Stimulated activated naive CD8-positive, alpha-beta T cell treated with anti-CD3 and anti-CD28 coated beads, Interleukin-15, amount 100 ng/mL, for 72 hours (primary cell): Measurements from ENCODE around the gene BHLHE41.

ENCODE experiments used
- ATAC-seq: fragments of 150-1000 bp; cut with Tn5 transposase; 2 replicates; pipeline ENCODE4 v1.10.0; 2021; ENCODE audit warnings: mild to moderate bottlenecking, moderate library complexity
- DNase-seq, 2 donors: peaks; one replicate each; pipeline ENCODE4 v3.0.0; 2021 to 2022
- H3K27ac Mint-ChIP-seq, 2 donors: one replicate each; pipeline ENCODE4 v1.8.0; 2022; ENCODE audit warnings: mild to moderate bottlenecking in 2 of 2, mixed read lengths in 2 of 2, moderate library complexity in 2 of 2
- H3K27me3 Mint-ChIP-seq: one replicate; pipeline ENCODE4 v1.8.0; 2022; ENCODE audit warnings: mixed read lengths
- H3K4me1 Mint-ChIP-seq: one replicate; pipeline ENCODE4 v1.8.0; 2022; ENCODE audit warnings: mild to moderate bottlenecking, mixed read lengths
- H3K4me3 Mint-ChIP-seq, 2 donors: one replicate each; pipeline ENCODE4 v1.8.0; 2022; ENCODE audit warnings: mild to moderate bottlenecking in 2 of 2, mixed read lengths in 2 of 2, moderate library complexity in 1 of 2
- H3K9me3 Mint-ChIP-seq, 2 donors: one replicate each; pipeline ENCODE4 v1.8.0; 2022; ENCODE audit warnings: mixed read lengths in 2 of 2

Gene BHLHE41

DNA sequence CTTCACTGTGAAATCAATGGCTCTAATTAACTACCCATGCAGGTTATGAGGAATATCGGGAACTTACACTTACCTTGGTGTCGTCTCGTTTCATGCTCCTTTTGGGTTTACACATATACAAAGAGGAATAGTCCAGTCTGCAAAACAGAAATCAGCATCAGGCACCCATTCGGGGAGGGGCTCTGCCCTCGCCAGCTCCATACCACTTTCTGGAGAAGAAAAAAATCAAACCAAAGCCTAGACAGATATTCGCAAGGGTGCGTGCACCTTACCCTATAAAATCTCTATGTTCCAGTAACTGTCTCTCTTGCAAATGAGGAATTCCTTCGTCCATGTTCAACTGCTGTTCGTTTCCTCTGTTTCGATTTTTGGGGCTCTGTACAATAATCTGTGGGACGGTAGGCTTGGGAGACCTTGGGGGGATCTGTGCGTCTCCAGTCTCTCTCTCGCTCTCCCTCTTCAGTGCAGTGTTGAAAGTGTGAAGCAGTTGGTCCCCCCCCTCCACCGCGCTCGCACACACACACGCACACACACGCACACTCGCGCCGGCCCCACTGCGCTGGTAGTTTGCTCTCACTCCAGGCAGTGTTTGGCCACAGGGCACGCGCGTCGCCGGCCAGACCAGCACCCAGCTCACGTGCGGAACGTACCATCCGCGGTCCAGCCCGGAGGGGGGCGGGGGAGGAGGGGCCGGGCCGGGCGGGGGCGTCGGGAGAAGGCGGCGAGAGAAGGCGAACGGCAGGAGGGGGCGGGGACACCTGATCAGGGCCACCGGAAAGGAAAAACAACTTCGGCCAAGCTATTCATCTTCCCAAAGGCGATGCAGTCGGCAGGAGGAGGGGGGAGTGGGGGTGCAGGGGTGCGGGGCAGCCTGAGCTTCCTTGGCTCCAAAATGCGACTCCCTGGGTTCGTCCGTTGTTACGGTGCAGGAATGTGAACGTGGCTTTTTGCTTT is at the start of gene BHLHE41:
Gene BHLHE41, minus strand, starts transcription at position 592 of the 954 bp plus-strand sequence. Its CDS starts 258 bp downstream, at position 334.
- DNase-seq (no peak), ATAC-seq (no peak)
- Mint-ChIP-seq H3K27me3 (peaks cover 99% of the 10 kb centered on the region), H3K27ac (peak within 1 kb of the TSS in 1 of 2 donors; percentile 72), H3K4me3 (peak within 1 kb of the TSS; percentile 87 to 93), H3K4me1 (peaks cover 39% of the 10 kb centered on the region), H3K9me3 (no peaks in the 10 kb centered on the region)

DNA sequence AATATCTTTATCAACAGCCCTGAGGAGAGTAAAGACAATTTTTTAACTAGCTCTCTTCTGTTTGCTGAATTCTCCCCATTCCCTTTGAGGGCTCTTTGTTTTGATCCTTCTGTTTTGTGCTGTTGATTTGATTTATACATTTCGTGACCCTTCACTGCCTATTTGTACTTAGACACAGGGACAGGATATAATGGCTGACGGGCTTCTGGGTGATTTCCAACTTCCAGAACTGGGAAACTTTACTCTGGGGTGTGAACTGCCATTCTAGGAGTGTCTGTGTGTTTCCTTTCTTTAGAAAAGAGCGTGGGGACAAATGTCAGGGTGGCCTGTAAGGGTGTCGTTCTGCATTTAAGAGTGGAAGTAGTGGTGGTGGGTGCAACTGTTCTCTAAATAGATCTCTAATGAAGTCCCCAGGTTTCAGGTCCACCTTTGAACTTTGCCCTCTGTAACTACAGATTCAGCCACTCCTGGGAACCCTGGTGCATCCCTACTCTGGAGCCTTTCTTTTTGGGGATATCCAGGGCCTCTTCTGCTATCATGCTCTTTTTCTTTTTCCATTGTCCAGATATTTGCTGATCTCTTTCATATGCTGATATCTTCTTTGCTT is 48.2 kb upstream of the BHLHE41 start:
- ATAC-seq = no peak
- DNase-seq = no peak
- Mint-ChIP-seq H3K27me3 (peaks cover 17% of the 10 kb centered on the region), H3K27ac (no peak overlapping the region), H3K4me1 (no peaks in the 10 kb centered on the region), H3K4me3 (no peak overlapping the region), H3K9me3 (no peaks in the 10 kb centered on the region)

DNA sequence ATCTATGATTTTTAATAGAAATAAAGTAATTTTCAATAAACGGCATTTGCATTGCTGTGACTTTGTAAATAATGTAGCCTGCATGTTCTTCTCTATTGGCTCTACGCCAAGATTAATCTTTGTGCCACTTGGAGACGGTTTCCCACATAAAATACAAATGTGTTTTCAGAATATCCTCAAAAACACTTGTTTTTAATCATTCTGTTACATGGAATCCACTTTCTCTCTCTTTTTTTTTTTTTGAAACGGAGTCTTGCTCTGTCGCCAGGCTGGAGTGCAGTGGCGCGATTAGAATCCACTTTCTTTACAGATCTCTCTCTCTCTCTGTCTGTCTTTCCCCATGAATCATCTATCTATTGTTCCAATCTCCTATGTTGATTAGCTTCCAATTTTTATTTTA is 47.7 kb upstream of the BHLHE41 start:
- no peaks in the 10 kb centered on the region for H3K9me3 Mint-ChIP-seq
- DNase-seq (no peak), ATAC-seq (no peak)
- H3K27me3 Mint-ChIP-seq = peaks cover 22% of the 10 kb centered on the region
- no peak overlapping the region for H3K27ac Mint-ChIP-seq
- H3K4me3 Mint-ChIP-seq = no peak overlapping the region
- H3K4me1 Mint-ChIP-seq = no peaks in the 10 kb centered on the region

DNA sequence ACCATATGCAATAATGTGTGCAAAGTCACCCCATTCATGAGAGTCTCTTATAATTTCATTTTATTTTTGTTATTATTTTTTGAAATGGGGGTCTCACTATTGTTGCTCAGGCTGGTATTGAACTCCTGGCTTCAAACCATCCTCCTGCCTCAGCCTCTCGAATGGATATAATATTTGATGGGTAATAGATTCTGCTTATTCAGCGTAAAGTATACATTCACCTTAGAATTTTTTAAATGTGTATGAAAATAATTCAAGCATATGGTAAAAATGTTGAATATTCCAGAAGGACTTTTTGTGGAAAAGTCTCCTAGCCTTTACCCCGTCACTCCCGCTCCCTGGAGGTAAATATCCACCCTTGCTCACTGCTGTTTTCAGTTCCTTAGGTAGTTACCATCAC is 47.2 kb upstream of the BHLHE41 start:
- DNase-seq (no peak), ATAC-seq (no peak)
- Mint-ChIP-seq H3K27me3 (peaks cover 22% of the 10 kb centered on the region), H3K4me3 (no peak overlapping the region), H3K4me1 (no peaks in the 10 kb centered on the region), H3K27ac (no peak overlapping the region), H3K9me3 (no peaks in the 10 kb centered on the region)

DNA sequence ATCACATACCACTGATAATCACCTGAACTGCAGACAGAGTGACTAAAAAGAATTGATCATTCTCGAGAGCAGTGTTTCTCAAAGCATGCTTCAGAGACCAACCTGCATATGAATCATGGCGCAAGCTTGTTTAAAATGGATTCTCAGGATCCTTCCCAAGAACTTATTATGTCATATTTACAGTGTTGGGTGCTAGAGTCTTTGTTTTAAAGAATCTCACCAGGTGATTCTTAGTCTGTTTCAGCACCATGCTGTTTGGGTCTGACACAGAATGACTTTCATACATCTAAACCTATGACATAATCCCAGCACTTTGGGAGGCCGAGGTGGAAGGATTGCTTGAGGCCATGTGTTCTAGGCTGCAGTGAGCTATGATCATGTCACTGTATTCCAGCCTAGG is 39.3 kb upstream of the BHLHE41 start:
- DNase-seq (no peak), ATAC-seq (no peak)
- Mint-ChIP-seq H3K27me3 (peaks cover 42% of the 10 kb centered on the region), H3K4me3 (no peak overlapping the region), H3K4me1 (no peaks in the 10 kb centered on the region), H3K27ac (peak overlapping the region in 1 of 2 donors; percentile 4), H3K9me3 (no peaks in the 10 kb centered on the region)

DNA sequence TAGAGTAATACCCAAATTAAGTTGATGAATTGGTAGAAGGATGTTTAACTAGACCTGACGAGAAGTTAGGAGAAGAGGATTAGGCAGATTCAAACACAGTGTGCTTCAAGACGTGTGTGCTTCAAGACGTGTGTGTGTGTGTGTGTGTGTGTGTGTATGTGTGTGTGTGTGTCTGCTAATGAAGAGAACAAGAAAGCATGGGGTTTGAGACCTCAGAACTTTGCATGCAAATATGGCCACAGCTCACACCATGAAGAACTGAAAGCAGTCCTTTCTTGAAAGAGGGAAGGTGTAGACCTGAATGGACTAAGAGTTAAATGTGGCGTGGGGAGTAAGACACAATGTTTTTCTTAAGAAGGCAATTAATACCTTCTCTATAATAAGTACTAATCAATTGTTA is 38.1 kb upstream of the BHLHE41 start:
- no peaks in the 10 kb centered on the region for H3K4me1 Mint-ChIP-seq
- H3K9me3 Mint-ChIP-seq = no peaks in the 10 kb centered on the region
- no peak overlapping the region for H3K4me3 Mint-ChIP-seq
- H3K27ac Mint-ChIP-seq = no peak overlapping the region
- DNase-seq (no peak), ATAC-seq (no peak)
- peaks cover 36% of the 10 kb centered on the region for H3K27me3 Mint-ChIP-seq

DNA sequence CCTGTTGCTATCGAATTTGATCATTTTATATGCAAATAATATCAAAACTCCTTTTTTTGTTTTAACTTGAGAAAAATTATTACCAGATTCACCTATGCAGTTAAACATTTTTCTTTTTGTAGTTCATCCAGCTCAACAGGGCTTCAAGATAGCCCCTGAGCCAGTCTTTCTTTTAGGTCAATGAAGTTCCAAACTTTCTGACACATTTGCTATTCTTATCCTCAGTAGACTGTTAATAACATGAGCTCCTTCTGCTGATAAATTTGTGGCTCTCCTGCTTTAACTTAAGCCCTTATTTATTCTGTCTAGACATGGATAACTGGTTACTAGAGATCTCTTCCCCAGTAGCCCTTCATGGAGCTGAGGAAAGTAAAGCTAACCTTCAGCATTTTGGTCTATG is 37.3 kb upstream of the BHLHE41 start:
- H3K4me3 Mint-ChIP-seq = no peak overlapping the region
- peaks cover 32% of the 10 kb centered on the region for H3K27me3 Mint-ChIP-seq
- no peak overlapping the region for H3K27ac Mint-ChIP-seq
- H3K4me1 Mint-ChIP-seq = no peaks in the 10 kb centered on the region
- ATAC-seq = no peak
- no peak for DNase-seq
- H3K9me3 Mint-ChIP-seq = no peaks in the 10 kb centered on the region

DNA sequence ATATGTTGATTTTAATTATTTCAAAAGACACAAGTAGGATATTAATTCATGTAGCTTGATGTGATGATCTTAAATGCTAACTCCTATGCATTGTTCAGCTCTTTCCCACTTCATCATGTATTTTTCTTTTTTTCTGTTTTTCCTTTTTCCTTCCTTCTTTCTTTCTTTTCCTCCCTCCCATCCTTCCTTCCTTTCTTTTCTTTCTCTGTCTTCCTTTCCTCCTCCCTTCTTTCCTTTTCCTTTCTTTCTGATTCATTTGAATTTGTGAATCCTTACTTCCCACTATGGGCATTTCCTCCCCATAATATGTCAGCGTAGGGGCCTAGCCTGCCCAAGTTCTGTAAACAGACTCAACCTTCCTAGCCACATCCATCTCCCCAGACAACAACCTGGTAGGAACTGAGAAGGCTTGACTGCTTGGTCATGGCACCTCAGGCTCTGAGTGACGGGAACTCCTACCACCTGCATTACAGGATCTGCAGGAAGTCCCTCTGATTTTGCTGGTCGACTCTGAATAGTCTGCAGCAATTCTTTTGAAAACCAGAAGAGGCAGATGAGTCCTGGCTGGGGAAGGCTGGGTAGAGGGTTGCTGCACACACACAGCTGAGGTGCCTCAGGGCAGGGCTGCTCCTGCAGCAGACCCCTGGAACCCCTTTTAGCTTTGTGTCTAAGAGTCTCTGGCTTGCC is 33.4 kb upstream of the BHLHE41 start:
- Mint-ChIP-seq H3K27me3 (peaks cover 32% of the 10 kb centered on the region), H3K9me3 (no peaks in the 10 kb centered on the region), H3K27ac (no peak overlapping the region), H3K4me3 (no peak overlapping the region), H3K4me1 (no peaks in the 10 kb centered on the region)
- no peak for DNase-seq
- ATAC-seq = peak; percentile 20

DNA sequence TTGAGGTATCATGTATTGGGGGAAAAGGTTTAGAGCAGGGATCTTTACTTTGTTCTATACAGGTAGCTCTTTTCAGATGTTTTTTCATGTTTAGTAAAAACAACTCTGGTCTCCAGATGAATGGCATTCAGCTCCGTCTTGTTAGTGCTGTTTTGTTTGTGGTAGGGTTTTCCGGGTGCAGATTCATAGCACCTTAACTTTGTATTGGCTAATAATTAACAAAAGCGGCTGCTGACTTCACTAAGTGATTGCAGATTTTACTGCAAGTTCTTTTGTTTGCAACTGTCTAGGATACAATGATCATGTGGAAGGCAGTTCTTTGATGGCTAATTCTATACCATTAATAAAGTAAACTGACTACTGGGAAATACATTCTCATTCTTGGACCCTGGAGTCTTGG is 32.2 kb upstream of the BHLHE41 start:
- no peak for DNase-seq
- no peak overlapping the region for H3K4me3 Mint-ChIP-seq
- H3K27ac Mint-ChIP-seq = no peak overlapping the region
- H3K27me3 Mint-ChIP-seq = peaks cover 23% of the 10 kb centered on the region
- no peaks in the 10 kb centered on the region for H3K4me1 Mint-ChIP-seq
- no peak for ATAC-seq
- H3K9me3 Mint-ChIP-seq = no peaks in the 10 kb centered on the region

DNA sequence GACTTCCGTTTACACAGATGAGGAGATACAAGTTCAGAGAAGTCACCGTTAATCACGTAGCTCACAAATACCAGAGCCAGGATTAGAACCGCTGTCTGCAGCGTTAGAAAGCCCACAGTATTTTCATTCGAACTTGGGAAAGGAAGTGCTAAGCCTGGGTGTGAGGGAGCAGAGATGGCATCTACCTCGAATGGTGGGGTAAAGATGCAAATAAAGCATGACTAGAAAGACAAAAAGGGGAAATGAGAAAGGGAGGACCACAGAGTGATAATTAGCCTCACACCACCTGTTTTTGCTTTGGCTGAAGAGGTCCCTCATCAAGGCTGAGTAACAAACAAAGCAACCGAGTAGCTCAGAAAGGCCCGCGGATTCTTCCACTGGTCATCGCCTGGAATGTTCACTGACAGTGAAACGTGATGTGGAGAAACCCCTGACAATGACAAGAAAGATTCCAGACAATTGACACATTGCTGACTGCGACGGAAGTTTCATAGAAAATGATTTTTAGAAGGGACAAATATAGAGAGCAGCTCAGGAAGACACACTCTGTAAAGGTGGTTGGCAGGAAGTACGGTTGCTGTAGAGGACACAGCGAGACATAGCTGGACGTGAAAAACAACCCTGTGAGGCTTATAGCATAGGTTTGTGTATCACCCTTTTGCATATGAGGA is 31.5 kb upstream of the BHLHE41 start:
- H3K27me3 Mint-ChIP-seq = peaks cover 23% of the 10 kb centered on the region
- H3K4me1 Mint-ChIP-seq = no peaks in the 10 kb centered on the region
- DNase-seq (no peak), ATAC-seq (no peak)
- H3K4me3 Mint-ChIP-seq = no peak overlapping the region
- H3K9me3 Mint-ChIP-seq = no peaks in the 10 kb centered on the region
- peak overlapping the region in 1 of 2 donors; percentile 34 for H3K27ac Mint-ChIP-seq

DNA sequence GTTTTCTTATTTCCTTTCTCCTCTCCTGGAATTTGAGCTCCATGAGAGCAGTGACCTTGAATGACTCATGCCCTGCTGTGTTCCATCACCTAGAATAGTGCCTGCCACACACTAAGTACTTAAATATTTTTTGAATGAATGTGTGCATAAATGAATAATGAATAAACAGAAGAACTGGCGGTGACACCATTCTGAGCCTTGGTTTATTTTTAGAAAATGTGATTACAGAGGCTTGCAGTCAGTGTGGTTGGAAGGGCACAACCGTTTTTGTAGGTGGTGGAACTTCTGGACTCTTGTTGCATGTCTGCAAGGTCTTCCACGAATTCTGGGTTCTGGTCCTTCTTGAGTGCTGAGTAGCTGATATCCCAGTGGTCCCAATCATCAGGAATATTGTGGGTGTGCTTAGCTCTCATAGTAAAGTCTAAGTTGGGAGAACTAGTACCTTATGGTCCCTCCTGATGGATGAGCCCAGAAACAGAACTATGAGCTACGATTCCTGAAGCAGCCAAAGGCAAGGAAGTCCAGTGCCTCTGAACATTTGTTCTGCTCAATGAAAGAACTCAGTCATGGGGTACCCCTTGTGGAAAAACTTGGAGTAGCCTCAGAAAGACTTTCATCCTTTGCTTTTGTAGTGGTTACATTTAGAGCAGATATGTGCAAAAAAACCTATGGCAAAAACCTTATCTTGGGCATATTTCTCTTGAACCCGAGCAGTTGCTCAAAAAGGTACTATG is 28.8 kb upstream of the BHLHE41 start:
- Mint-ChIP-seq H3K27me3 (peaks cover 12% of the 10 kb centered on the region), H3K27ac (no peak overlapping the region), H3K4me3 (no peak overlapping the region), H3K9me3 (no peaks in the 10 kb centered on the region), H3K4me1 (no peaks in the 10 kb centered on the region)
- no peak for ATAC-seq
- DNase-seq = no peak

DNA sequence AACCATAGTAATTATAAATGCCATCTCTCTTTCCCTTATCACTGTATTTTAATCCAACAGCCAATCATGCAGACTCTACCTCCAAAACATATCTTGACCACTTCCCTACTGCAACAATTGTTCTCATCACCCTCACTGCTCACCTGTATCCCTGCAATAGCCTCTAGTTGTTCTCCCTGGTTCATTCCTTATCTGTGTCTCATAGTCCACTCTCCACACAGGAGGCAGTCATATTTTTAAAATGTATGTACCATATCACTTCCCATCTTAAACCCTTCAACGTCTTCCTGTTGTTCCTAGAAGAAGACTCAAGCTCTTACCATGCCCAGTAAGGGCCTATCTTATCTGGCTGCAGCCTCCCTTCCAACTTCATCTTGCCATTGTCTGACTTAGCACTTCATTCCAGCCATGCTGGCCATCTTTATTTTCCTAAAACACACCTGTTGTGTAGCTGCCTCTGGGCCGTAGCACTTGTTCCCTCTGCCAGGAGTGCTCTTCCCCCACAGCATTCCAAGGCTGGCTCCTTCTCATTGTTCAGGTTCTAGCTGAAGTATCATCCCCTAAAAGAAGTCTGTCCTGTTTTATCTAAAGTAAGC is 27.8 kb upstream of the BHLHE41 start:
- Mint-ChIP-seq H3K9me3 (no peaks in the 10 kb centered on the region), H3K27me3 (peaks cover 17% of the 10 kb centered on the region), H3K27ac (no peak overlapping the region), H3K4me3 (no peak overlapping the region), H3K4me1 (no peaks in the 10 kb centered on the region)
- no peak for ATAC-seq
- no peak for DNase-seq

DNA sequence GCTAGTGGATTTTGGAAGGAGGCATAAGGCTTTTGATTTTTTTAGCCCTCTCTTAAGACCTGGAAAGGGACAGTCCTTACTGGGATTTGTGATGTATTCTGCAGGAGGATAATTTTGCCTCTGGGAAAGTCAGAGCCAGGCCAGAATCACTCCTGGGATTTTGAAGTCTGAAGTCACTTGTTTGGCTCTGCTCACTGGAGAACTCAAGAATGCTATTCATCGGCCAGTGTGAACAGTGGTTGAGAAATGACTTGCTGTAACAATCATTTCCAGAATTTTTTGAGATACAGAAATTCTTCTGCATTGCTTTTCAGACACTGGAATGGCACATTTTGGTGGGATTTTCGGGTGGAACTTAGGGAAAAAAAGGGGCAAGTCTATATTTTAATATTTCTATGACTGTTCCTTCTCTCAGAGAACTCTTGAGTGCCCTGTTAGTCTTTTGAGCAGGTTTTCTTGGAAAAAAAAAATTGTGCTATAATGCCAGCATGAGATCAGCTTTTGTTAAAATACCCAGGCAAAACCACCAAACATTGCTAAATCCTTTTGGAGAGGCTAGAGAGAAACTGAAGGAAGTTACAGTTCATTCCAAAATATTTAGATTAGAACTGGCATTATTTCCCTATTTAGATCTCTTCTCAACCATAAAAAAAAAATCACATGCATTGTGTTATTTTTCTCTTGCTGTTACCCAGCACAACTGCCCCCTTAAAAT is 26.1 kb upstream of the BHLHE41 start:
- peaks cover 17% of the 10 kb centered on the region for H3K27me3 Mint-ChIP-seq
- H3K4me3 Mint-ChIP-seq = no peak overlapping the region
- no peaks in the 10 kb centered on the region for H3K9me3 Mint-ChIP-seq
- DNase-seq = no peak
- H3K27ac Mint-ChIP-seq = no peak overlapping the region
- no peak for ATAC-seq
- no peaks in the 10 kb centered on the region for H3K4me1 Mint-ChIP-seq

DNA sequence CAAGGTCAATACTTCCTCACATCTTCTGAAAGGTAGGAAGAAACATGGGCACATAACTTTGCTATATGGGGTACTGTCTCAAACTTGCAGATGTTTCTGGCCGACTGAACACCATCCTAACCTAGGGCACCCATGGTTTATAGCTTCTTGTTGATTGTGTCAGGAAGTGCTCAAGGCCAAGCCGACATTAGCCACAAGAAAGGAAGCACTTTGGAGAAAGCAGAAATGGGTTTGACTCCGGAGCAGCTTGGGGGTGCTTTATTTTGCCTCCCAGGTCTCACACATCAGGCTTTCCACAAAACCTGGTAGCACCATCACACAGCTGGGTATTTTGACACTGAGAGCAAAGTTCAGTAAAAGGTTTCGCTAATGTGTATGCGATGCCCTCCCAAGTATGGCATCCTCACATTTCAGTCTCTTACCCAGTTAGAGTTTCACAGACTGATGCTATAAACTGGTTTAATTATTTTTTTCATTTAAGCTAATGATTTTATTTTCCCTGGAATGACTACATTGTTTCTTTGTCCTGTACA is 25.2 kb upstream of the BHLHE41 start:
- Mint-ChIP-seq H3K4me3 (no peak overlapping the region), H3K4me1 (no peaks in the 10 kb centered on the region), H3K27me3 (peaks cover 17% of the 10 kb centered on the region), H3K9me3 (no peaks in the 10 kb centered on the region), H3K27ac (no peak overlapping the region)
- DNase-seq (no peak), ATAC-seq (no peak)
